ENCODE data around the gene PRR15L.

GRCh38 chr17:48002266-48002915 lies 44.7 kb upstream of the PRR15L start:
- no peak for TF ChIP-seq CEBPB (IDR thresholded peaks at IDR 0.05; ENCODE audit: low read depth, low read length)
- TF ChIP-seq RFX5 (IDR thresholded peaks at IDR 0.05; ENCODE audit: borderline replicate concordance, low read depth, low read length), result no peak
- TF ChIP-seq TAF1 (IDR thresholded peaks at IDR 0.05; ENCODE audit: low read depth, low read length), result no peak
- TF ChIP-seq CTCF (IDR thresholded peaks at IDR 0.05; ENCODE audit: control extremely low read depth in 1 of 3, insufficient read depth in 1 of 3, low read depth in 1 of 3, low read length in 3 of 3), result no peak
- TF ChIP-seq SRF (IDR thresholded peaks at IDR 0.05; ENCODE audit: low read depth, low read length), result no peak
- TF ChIP-seq EZH2 (IDR thresholded peaks at IDR 0.05; ENCODE audit: low read depth, low read length, severe bottlenecking), result no peak
- no peak for TF ChIP-seq JUND (IDR thresholded peaks at IDR 0.05; ENCODE audit: low read length)

Data from H1 (cell line).